ENCODE results near the gene NR0B1.

DNA sequence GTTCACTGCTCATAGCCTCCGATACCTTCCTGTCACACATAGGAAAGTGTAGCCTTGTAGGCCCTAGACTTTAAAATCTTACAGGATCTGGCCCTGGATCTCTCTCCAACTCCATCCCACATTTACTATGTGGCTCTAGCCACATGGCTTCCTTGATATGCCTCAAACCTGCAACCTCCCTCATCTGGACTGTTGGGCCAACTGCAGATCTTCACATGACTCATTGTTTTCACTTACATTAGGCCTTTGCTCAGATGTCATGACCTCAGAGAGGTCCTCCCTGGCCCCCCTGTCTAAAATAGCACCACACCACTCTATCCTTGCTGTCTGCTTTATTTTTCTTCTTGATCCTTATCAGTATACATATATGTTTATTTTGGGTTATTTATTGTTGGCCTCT is 8.1 kb upstream of the NR0B1 start:
- TF ChIP-seq, protein P1, sequence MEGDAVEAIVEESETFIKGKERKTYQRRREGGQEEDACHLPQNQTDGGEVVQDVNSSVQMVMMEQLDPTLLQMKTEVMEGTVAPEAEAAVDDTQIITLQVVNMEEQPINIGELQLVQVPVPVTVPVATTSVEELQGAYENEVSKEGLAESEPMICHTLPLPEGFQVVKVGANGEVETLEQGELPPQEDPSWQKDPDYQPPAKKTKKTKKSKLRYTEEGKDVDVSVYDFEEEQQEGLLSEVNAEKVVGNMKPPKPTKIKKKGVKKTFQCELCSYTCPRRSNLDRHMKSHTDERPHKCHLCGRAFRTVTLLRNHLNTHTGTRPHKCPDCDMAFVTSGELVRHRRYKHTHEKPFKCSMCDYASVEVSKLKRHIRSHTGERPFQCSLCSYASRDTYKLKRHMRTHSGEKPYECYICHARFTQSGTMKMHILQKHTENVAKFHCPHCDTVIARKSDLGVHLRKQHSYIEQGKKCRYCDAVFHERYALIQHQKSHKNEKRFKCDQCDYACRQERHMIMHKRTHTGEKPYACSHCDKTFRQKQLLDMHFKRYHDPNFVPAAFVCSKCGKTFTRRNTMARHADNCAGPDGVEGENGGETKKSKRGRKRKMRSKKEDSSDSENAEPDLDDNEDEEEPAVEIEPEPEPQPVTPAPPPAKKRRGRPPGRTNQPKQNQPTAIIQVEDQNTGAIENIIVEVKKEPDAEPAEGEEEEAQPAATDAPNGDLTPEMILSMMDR (IDR thresholded peaks at IDR 0.05; ENCODE audit: poor library complexity), result no peak
- TF ChIP-seq EZH2 (IDR thresholded peaks at IDR 0.05; ENCODE audit: borderline replicate concordance), result no peak
- no peak for TF ChIP-seq EZH2phosphoT487 (IDR thresholded peaks at IDR 0.05; ENCODE audit: low read depth, severe bottlenecking, unreplicated experiment)

All from hepatocyte (in vitro differentiated cells).